ENCODE data around the gene GADD45GIP1. TPM values are rescaled to one million over a fixed set of nuclear protein-coding genes. Genes with fewer than 3 reads are reported as not detected.
A peak's percentile ranks its signal among the peaks of the same experiment; 100 is the strongest.

GADD45GIP1 gene
- total RNA-seq, 1 experiment from 2014 or later, result 20.0 TPM

DNA sequence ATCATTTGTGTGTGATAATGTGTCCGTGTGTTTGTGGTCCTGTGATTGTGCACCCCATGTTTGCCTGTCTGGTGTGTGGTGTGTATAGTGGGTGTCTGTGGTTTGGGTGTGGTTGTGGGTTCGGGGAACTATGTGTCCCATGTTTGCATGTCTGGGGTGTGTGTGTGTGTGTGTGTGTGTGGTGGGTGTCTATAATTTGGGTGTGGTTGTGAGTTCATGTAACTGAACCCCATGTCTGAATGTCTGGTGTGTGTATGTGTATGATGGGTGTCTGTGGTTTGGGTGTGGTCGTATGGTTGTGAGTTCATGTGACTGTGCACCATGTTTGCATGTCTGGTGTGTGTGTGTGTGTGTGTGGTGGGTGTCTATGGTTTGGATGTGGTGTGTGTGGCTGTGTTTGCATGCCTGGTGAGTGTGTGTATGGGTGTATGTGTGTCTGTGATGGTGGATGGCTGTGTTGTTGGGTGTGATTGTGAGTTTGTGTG, 27.2 kb upstream of the GADD45GIP1 start:
- BruUV-seq (replicated peaks), result no TSS peak
- H3K4me3 Mint-ChIP-seq (ENCODE audit: low read depth, unreplicated experiment), result no peak overlapping the region
- no peaks in the 10 kb centered on the region for H3K27me3 Mint-ChIP-seq (ENCODE audit: unreplicated experiment)
- no peaks in the 10 kb centered on the region for H3K9me3 Mint-ChIP-seq (ENCODE audit: low read depth, unreplicated experiment)
- CTCF ChIA-PET, result interaction anchor here (1.0 to 2.1 kb wide), 4 partner anchors 76 to 110 kb away, joined by 3 to 28 read pairs (median 8); no protein-coding TSS in a partner anchor
- TF ChIP-seq, protein P1, sequence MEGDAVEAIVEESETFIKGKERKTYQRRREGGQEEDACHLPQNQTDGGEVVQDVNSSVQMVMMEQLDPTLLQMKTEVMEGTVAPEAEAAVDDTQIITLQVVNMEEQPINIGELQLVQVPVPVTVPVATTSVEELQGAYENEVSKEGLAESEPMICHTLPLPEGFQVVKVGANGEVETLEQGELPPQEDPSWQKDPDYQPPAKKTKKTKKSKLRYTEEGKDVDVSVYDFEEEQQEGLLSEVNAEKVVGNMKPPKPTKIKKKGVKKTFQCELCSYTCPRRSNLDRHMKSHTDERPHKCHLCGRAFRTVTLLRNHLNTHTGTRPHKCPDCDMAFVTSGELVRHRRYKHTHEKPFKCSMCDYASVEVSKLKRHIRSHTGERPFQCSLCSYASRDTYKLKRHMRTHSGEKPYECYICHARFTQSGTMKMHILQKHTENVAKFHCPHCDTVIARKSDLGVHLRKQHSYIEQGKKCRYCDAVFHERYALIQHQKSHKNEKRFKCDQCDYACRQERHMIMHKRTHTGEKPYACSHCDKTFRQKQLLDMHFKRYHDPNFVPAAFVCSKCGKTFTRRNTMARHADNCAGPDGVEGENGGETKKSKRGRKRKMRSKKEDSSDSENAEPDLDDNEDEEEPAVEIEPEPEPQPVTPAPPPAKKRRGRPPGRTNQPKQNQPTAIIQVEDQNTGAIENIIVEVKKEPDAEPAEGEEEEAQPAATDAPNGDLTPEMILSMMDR (IDR thresholded peaks at IDR 0.05; ENCODE audit: unreplicated experiment), result no peak
- DNase-seq, result no peak
- intact Hi-C loops (cut with micrococcal nuclease; ENCODE audit: unreplicated experiment), result no loop called here
- H3K36me3 Mint-ChIP-seq (ENCODE audit: insufficient read depth, unreplicated experiment), result peaks cover 11% of the 10 kb centered on the region
- H3K4me1 Mint-ChIP-seq (ENCODE audit: low read depth, unreplicated experiment), result no peaks in the 10 kb centered on the region
- H3K27ac Mint-ChIP-seq (ENCODE audit: unreplicated experiment), result no peak overlapping the region

DNA sequence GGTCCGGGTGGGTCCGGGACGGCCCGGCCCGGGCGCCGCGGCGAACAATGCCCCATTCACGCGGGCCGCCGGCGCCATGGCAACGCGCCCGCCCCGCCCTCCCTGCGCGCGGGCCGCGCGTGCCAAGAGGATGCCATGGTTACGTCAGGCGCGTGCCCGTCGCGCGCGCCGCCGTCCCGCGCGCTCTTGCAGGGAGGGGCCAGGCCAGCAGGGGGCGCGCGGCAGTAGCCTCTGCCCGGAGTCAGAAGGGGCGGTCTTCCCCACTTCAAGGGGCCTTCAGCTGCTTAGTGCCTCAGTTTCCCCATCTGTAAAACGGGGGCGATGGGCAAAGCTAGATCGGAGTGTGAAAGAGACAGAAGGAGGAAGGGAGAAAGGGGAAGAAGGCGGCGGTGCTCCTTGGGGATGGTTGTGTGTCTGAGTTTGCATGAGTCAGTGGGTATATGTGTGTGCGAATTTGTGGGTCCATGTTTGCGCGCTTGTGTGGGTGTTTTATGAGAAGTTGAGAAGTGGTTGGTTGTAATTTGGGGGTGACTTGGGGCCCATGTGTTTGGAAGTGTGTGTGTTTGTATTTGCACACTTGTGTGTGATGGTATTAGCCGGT, 26.6 kb upstream of the GADD45GIP1 start:
- no TSS peak for BruUV-seq (replicated peaks)
- Mint-ChIP-seq H3K27me3 (ENCODE audit: unreplicated experiment) (no peaks in the 10 kb centered on the region), H3K9me3 (ENCODE audit: low read depth, unreplicated experiment) (no peaks in the 10 kb centered on the region), H3K36me3 (ENCODE audit: insufficient read depth, unreplicated experiment) (peaks cover 11% of the 10 kb centered on the region), H3K27ac (ENCODE audit: unreplicated experiment) (no peak overlapping the region), H3K4me3 (ENCODE audit: low read depth, unreplicated experiment) (no peak overlapping the region), H3K4me1 (ENCODE audit: low read depth, unreplicated experiment) (no peaks in the 10 kb centered on the region)
- intact Hi-C loops (cut with micrococcal nuclease; ENCODE audit: unreplicated experiment), result no loop called here
- CTCF ChIA-PET, result interaction anchor here (1.0 kb wide), 1 partner anchor 77 kb away, joined by 6 read pairs; no protein-coding TSS in a partner anchor
- TF ChIP-seq, protein P1 (IDR thresholded peaks at IDR 0.05; ENCODE audit: unreplicated experiment), result peak; percentile 85
- DNase-seq, result peak; percentile 82

DNA sequence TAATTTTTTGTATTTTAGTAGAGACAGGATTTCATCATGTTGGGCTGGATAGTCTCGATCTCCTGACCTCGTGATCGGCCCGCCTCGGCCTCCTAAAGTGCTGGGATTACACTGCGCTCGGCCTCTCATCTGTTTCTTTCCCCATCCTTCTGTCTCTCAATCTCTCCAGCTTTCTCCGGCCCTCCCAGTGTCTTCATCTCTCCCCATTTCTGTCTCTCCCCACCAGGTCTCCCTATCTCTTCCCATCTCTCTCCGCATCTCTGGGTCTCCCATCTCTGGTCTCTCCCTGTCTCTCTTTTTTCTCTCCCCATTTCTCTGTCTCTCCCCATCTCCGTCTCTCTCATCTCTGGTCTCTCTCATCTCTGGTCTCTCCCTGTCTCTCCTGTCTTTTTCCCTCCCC, 26.1 kb upstream of the GADD45GIP1 start:
- H3K27me3 Mint-ChIP-seq (ENCODE audit: unreplicated experiment), result no peaks in the 10 kb centered on the region
- no peak overlapping the region for H3K27ac Mint-ChIP-seq (ENCODE audit: unreplicated experiment)
- TF ChIP-seq, protein P1 (IDR thresholded peaks at IDR 0.05; ENCODE audit: unreplicated experiment), result no peak
- intact Hi-C loops (cut with micrococcal nuclease; ENCODE audit: unreplicated experiment), result no loop called here
- no peaks in the 10 kb centered on the region for H3K4me1 Mint-ChIP-seq (ENCODE audit: low read depth, unreplicated experiment)
- CTCF ChIA-PET, result interaction anchor here (1.0 kb wide), 1 partner anchor 78 kb away, joined by 6 read pairs; no protein-coding TSS in a partner anchor
- DNase-seq, result no peak
- no TSS peak for BruUV-seq (replicated peaks)
- no peaks in the 10 kb centered on the region for H3K9me3 Mint-ChIP-seq (ENCODE audit: low read depth, unreplicated experiment)
- peaks cover 13% of the 10 kb centered on the region for H3K36me3 Mint-ChIP-seq (ENCODE audit: insufficient read depth, unreplicated experiment)
- H3K4me3 Mint-ChIP-seq (ENCODE audit: low read depth, unreplicated experiment), result no peak overlapping the region

DNA sequence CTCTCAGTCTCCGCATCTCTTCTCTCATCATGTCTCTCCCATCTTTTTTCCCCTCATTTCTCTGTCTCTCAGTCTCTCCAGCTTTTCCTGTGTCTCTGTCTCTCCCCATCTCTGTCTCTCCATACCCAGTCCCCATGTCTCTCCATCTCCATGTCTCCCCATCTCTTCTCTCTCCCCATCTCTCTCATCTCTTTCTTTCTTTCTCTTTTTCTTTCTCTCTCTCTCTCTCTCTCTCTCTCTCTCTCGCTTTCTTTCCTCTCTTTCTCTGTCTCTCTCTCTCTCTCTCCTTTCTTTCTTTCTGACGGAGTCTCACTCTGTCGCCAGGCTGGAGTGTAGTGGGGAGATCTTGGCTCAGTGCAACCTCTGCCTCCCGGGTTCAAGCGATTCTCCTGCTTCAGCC, 25.6 kb upstream of the GADD45GIP1 start:
- no peak for DNase-seq
- no peaks in the 10 kb centered on the region for H3K4me1 Mint-ChIP-seq (ENCODE audit: low read depth, unreplicated experiment)
- CTCF ChIA-PET, result no interaction called here
- no peaks in the 10 kb centered on the region for H3K27me3 Mint-ChIP-seq (ENCODE audit: unreplicated experiment)
- BruUV-seq (replicated peaks), result no TSS peak
- intact Hi-C loops (cut with micrococcal nuclease; ENCODE audit: unreplicated experiment), result no loop called here
- no peak overlapping the region for H3K27ac Mint-ChIP-seq (ENCODE audit: unreplicated experiment)
- H3K4me3 Mint-ChIP-seq (ENCODE audit: low read depth, unreplicated experiment), result no peak overlapping the region
- H3K9me3 Mint-ChIP-seq (ENCODE audit: low read depth, unreplicated experiment), result no peaks in the 10 kb centered on the region
- peaks cover 17% of the 10 kb centered on the region for H3K36me3 Mint-ChIP-seq (ENCODE audit: insufficient read depth, unreplicated experiment)
- TF ChIP-seq, protein P1 (IDR thresholded peaks at IDR 0.05; ENCODE audit: unreplicated experiment), result no peak
